A549 (cell line): ENCODE results near the gene ZNF622.

Experiments used
- POLR2A ChIP-seq: IDR thresholded peaks from 2 replicates; pipeline ENCODE4 v1.6.1; 2012; ENCODE audit warnings: mild to moderate bottlenecking, low read length
- RFX5 ChIP-seq: fragments of 450-650 bp; IDR thresholded peaks from 2 replicates; pipeline ENCODE4 v1.7.1; 2014; ENCODE audit warnings: antibody characterized with exemption, mild to moderate bottlenecking, moderate library complexity
- ZC3H11A ChIP-seq: fragments of 450-650 bp; IDR thresholded peaks from 2 replicates; pipeline ENCODE4 v1.6.1; 2014; ENCODE audit warnings: antibody characterized with exemption, mild to moderate bottlenecking
- TF ChIP-seq, protein P1 (sequence below): fragments of >200 bp; sonication (Bioruptor Twin); formaldehyde crosslinking; IDR thresholded peaks from 3 replicates; pipeline ENCODE4 v1.5.1; 2016

DNA sequence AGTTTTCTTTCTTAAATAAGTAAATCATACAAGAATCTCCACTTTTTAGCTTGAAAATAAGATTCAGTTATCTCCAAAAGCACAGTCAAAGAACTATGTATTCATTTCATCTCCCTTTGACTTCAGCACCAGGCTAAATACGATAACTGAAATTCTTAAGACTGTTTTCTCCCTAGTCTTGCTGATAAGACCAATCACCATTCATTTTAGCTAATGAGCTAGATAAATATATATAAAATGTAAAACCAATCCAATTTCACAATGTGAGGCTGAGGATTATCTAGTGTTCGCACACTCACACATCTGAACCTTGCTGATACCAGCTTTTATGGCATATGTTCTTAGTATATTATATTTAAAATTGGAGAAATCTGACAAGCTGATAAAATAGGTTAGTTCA lies 17.3 kb upstream of the ZNF622 start:
- TF ChIP-seq, protein P1, sequence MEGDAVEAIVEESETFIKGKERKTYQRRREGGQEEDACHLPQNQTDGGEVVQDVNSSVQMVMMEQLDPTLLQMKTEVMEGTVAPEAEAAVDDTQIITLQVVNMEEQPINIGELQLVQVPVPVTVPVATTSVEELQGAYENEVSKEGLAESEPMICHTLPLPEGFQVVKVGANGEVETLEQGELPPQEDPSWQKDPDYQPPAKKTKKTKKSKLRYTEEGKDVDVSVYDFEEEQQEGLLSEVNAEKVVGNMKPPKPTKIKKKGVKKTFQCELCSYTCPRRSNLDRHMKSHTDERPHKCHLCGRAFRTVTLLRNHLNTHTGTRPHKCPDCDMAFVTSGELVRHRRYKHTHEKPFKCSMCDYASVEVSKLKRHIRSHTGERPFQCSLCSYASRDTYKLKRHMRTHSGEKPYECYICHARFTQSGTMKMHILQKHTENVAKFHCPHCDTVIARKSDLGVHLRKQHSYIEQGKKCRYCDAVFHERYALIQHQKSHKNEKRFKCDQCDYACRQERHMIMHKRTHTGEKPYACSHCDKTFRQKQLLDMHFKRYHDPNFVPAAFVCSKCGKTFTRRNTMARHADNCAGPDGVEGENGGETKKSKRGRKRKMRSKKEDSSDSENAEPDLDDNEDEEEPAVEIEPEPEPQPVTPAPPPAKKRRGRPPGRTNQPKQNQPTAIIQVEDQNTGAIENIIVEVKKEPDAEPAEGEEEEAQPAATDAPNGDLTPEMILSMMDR, result no peak
- no peak for TF ChIP-seq POLR2A
- TF ChIP-seq ZC3H11A, result no peak
- no peak for TF ChIP-seq RFX5
